Activated CD4-positive, alpha-beta memory T cell treated with anti-CD3 and anti-CD28 coated beads, Interleukin-2, amount 10 ng/mL, durations not matched to agents 7 days and 5 days (primary cell): Measurements from ENCODE around the gene LRP1B. TPM values are rescaled to one million over a fixed set of nuclear protein-coding genes. Genes with fewer than 3 reads are reported as not detected.
"Not testable (repeated sequence)": the region's sequence is repeated elsewhere in the genome, so short reads cannot be mapped to it uniquely, and the experiment has no call there.

Experiments used
- CTCF ChIA-PET: fragments of 350-600 bp; sonication (Branson Sonifier 250); formaldehyde crosslinking; loops from one replicate; lab custom pipeline; 2021; ENCODE audit warnings: antibody characterized with exemption, inconsistent platforms; lab: Charles Lee
- POLR2A ChIA-PET: fragments of 350-600 bp; sonication (Branson Sonifier 250); formaldehyde crosslinking; loops from one replicate; lab custom pipeline; 2021; ENCODE audit warnings: antibody characterized with exemption; lab: Charles Lee
- DNase-seq: peaks from one replicate; pipeline ENCODE4 v3.0.0-alpha.2; 2020
- H3K27ac Mint-ChIP-seq: one replicate; pipeline ENCODE4 v1.8.0; 2021; ENCODE audit warnings: mild to moderate bottlenecking, mixed read lengths
- H3K27me3 Mint-ChIP-seq: one replicate; pipeline ENCODE4 v1.8.0; 2021; ENCODE audit warnings: mixed read lengths
- H3K36me3 Mint-ChIP-seq: one replicate; pipeline ENCODE4 v1.8.0; 2021; ENCODE audit warnings: low read depth, mixed read lengths
- H3K4me1 Mint-ChIP-seq: one replicate; pipeline ENCODE4 v1.8.0; 2021; ENCODE audit warnings: mixed read lengths
- H3K4me3 Mint-ChIP-seq: one replicate; pipeline ENCODE4 v1.8.0; 2021; ENCODE audit warnings: mild to moderate bottlenecking, mixed read lengths
- H3K9me3 Mint-ChIP-seq: one replicate; pipeline ENCODE4 v1.8.0; 2021; ENCODE audit warnings: mixed read lengths
- total RNA-seq, 2 experiments: library from RNA; stranded (reverse); gene quantifications; one replicate each; pipeline ENCODE4 v1.2.3, GENCODE V29; 2021

Gene LRP1B
- total RNA-seq, 2 experiments from 2014 or later: not detected

DNA sequence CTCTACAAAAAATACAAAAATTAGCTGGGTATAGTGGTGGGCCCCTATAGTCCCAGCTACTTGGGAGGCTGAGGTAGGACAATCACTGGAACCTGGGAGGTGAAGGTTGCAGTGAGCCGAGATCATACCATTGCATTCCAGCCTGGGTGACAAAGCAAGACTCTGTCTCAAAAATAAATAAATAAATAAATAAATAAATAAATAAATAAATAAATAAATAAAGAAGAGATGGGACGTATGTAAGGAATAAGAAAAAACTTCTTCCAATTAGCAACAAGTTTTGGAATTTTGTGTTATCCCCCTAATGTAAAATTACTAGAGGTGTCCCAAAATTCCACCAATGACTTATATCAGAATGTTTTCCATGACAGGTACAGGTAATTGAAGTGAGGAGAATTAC, 961.7 kb downstream of the LRP1B start:
- H3K4me1 Mint-ChIP-seq, H3K36me3 Mint-ChIP-seq, POLR2A ChIA-PET, DNase-seq, H3K4me3 Mint-ChIP-seq, H3K27ac Mint-ChIP-seq, CTCF ChIA-PET, H3K27me3 Mint-ChIP-seq: not testable (repeated sequence)
- peaks cover 14% of the 10 kb centered on the region for H3K9me3 Mint-ChIP-seq

DNA sequence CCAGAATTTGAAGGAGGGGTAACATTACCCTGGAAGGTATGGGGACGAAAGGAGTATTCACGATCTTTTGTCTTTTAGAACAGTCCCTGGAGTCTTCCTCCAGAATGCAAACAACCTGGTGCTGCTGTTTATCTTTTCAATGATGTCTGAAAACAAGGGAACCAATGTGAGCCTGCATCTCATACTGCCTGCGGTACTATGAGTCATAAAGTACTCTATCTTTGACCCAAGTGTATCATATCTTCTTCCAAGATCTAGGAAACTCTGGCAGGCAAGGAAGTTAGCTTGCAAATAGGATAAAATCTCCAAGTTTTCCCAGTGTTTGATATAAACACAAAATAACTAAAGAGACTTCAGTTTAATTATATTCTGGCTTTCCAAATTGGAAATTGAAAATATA, 968.5 kb downstream of the LRP1B start:
- DNase-seq: no peak
- Mint-ChIP-seq H3K4me3 (no peak overlapping the region), H3K27me3 (no peaks in the 10 kb centered on the region), H3K36me3 (no peaks in the 10 kb centered on the region), H3K9me3 (peaks cover 4% of the 10 kb centered on the region), H3K27ac (no peak overlapping the region), H3K4me1 (no peaks in the 10 kb centered on the region)
- POLR2A ChIA-PET: no interaction called here
- CTCF ChIA-PET: no interaction called here

DNA sequence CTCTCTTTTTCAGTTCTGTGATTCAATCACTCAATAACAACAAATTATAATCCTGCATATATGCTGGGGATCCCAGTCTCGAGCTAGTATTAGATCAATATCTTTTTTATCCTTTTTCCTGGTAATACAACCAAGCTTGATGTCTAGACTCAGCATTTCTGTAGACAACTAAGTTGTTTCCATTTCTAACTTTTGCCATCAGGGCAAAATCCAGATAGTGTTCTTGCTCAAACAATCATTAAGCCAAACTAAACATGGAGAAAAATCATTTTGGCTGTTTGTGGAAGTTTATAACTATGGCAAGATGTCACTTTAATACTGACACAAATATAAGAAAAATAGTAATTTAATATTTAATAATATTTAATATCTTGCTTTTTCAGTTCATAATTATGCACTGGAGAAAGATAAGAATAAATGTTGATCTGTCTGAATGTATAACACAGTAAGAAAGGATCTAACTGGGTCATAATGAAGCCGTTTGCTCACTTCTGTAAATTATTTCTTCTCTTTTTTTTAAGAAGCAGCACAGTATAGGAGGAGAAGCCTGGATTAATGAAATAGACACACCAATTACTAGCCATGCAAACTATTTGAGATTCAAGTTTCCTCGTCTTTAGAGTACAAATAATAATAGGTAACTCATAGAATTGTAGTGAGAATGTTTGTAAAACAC, 979.1 kb downstream of the LRP1B start:
- Mint-ChIP-seq H3K27ac (no peak overlapping the region), H3K4me3 (no peak overlapping the region), H3K36me3 (no peaks in the 10 kb centered on the region), H3K4me1 (no peaks in the 10 kb centered on the region), H3K27me3 (no peaks in the 10 kb centered on the region), H3K9me3 (peaks cover 10% of the 10 kb centered on the region)
- CTCF ChIA-PET: no interaction called here
- POLR2A ChIA-PET: no interaction called here
- no peak for DNase-seq

DNA sequence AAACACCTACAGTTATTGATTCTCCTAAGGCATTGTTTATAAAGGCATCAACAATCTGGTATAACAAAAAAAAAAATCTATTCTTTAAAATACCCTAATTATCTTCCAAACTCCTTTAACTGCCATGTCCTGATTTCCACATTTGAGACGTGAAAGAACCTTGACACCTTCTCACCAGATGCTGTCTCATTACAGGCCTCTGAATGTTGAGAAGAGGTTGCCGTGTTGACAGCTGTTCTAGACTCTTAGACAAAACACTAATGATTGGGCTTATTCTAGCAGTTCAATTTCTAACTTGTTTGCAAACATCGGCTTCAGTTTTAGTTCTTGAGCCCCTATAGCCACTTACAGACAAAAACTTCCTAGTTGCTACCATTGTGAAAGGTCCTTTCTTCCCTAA, 988.8 kb downstream of the LRP1B start:
- no peaks in the 10 kb centered on the region for H3K9me3 Mint-ChIP-seq
- no peak overlapping the region for H3K4me3 Mint-ChIP-seq
- POLR2A ChIA-PET: no interaction called here
- H3K36me3 Mint-ChIP-seq: no peaks in the 10 kb centered on the region
- H3K27ac Mint-ChIP-seq: no peak overlapping the region
- H3K4me1 Mint-ChIP-seq: no peaks in the 10 kb centered on the region
- CTCF ChIA-PET: no interaction called here
- no peaks in the 10 kb centered on the region for H3K27me3 Mint-ChIP-seq
- DNase-seq: no peak

DNA sequence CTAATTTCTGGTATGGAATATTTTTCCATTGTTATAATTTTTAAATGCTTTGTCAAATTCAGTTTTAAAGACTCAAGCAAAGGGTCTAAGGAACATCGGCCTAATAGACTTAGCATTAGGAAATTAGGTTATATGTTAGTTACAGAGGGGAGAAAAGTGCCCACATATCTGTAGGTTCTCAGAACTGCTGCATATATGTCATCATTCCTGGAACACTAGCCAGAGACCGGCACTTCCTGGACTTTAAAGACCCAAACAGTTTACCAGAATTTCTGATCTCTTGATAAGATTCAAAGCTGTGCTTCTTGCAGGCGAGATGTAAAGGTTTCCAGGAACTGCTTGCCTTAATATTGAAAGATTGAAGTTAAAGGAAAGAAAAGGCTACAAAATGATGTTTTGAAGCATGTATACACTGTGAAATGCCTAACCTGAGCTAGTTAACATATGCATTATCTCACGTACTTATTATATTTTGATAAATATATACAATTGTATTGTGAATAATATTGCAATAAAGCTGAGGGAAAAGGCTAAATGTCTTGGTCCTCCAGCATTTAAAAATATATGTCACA, 993.6 kb downstream of the LRP1B start:
- Mint-ChIP-seq H3K9me3 (peaks cover 6% of the 10 kb centered on the region), H3K27me3 (no peaks in the 10 kb centered on the region), H3K4me1 (no peaks in the 10 kb centered on the region), H3K36me3 (no peaks in the 10 kb centered on the region), H3K27ac (no peak overlapping the region), H3K4me3 (no peak overlapping the region)
- CTCF ChIA-PET: no interaction called here
- DNase-seq: no peak
- POLR2A ChIA-PET: no interaction called here

DNA sequence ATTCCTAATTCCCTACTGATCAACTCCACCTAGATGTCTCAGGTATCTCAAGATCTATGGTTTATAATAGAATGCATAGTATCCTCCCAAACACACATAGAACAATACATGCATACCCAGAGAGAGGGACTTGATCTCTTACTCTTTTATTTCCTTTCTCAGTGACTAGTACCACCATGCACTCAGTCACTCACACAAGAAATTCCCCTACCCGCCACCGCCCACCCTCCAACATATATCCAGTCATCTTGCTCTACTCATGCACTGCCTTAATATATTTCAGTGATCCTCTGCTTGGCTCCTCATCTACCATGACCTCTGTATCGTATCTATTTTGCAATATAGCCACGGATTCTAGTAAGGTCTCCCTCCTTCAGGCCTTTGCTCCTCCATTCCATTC, 996.9 kb downstream of the LRP1B start:
- H3K27ac Mint-ChIP-seq: no peak overlapping the region
- H3K4me3 Mint-ChIP-seq: no peak overlapping the region
- ChIA-PET POLR2A (no interaction called here), CTCF (no interaction called here)
- no peaks in the 10 kb centered on the region for H3K4me1 Mint-ChIP-seq
- H3K27me3 Mint-ChIP-seq: no peaks in the 10 kb centered on the region
- no peaks in the 10 kb centered on the region for H3K36me3 Mint-ChIP-seq
- DNase-seq: no peak
- H3K9me3 Mint-ChIP-seq: peaks cover 6% of the 10 kb centered on the region

DNA sequence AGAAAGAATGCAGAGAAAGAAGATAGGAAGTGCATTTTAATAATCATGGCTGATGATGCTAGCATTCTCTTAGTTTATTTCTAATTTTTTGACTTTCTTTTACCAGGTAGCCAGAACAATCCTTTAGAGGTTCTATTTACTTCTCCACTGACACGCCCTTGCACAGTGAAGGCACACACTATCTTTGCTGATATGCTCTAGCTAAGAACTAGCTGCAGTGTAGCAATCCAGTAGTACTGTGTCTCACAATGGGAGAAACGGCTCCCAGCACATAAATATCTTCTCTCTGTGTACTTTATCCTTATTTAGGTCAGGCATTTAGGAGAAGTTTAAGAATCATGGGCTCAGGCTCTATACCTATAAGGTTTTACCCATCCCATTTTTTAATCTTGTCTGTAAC, 1005.4 kb downstream of the LRP1B start:
- Mint-ChIP-seq H3K27ac (no peak overlapping the region), H3K36me3 (no peaks in the 10 kb centered on the region), H3K9me3 (peaks cover 12% of the 10 kb centered on the region), H3K4me3 (no peak overlapping the region), H3K4me1 (no peaks in the 10 kb centered on the region), H3K27me3 (no peaks in the 10 kb centered on the region)
- ChIA-PET POLR2A (no interaction called here), CTCF (no interaction called here)
- no peak for DNase-seq

DNA sequence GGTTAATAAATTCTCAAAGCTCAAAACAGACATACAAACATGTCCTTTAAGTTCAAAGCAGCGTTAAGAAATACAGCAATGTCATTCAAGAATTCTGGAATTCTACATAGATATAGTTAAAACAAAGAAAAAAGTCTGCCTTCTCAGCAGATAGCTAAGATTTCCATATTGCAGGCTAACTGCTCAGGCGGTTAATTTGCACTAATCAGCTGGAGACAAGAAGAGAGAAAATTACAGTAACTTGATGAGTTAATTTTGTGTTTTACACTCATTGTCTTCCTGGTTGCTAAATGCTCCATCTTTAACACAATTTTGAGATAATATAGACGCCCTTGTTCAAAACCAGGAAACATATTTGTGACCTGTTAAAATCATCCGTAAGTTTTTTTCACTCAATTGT, 1012.0 kb downstream of the LRP1B start:
- no peak overlapping the region for H3K4me3 Mint-ChIP-seq
- peaks cover 2% of the 10 kb centered on the region for H3K9me3 Mint-ChIP-seq
- no peaks in the 10 kb centered on the region for H3K27me3 Mint-ChIP-seq
- no peaks in the 10 kb centered on the region for H3K36me3 Mint-ChIP-seq
- no peak for DNase-seq
- H3K4me1 Mint-ChIP-seq: no peaks in the 10 kb centered on the region
- ChIA-PET CTCF (no interaction called here), POLR2A (no interaction called here)
- no peak overlapping the region for H3K27ac Mint-ChIP-seq

DNA sequence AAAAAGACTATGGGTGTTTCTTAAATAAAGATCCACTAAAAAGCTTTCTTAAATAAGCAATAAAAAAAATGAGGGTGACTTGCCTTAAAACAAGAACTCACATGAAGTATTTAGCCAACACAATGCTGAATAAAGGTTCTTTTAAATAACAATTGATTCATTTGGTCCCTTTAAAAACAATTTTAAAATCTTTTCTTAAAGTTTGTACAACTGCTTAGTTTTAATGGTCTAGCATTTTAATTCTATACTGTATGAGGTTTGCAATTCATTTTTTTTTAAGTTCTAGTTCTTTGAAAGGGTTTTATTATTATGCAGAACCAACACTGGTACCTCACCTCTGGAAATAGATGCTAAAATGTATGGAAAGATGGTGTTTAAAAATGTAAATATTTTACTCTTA, 1017.5 kb downstream of the LRP1B start:
- Mint-ChIP-seq H3K27ac (no peak overlapping the region), H3K4me3 (no peak overlapping the region), H3K4me1 (no peaks in the 10 kb centered on the region), H3K27me3 (no peaks in the 10 kb centered on the region), H3K36me3 (no peaks in the 10 kb centered on the region), H3K9me3 (peaks cover 2% of the 10 kb centered on the region)
- CTCF ChIA-PET: interaction anchor here (1.2 kb wide), 1 partner anchor 10 kb away, joined by 3 read pairs; no protein-coding TSS in a partner anchor
- POLR2A ChIA-PET: no interaction called here
- DNase-seq: no peak

DNA sequence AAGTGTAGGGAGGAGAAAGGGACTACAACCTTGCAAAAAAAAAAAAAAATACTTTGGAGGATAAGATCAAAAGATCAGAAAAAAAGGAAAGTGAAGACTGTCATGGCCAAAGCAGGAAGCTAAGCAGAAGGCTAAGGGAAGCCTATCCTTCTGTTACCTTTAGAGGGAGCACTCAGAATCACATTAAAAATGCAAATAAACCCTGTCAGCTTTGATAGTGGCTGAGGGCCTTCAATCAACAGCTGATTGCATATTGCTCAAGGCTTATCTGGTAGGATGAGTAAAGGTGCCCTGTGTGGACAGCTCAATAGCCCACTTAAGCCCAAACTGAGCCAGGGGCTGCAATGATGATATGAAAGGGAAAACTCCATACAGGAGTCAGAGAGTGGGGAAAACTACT, 1021.2 kb downstream of the LRP1B start:
- Mint-ChIP-seq H3K27ac (no peak overlapping the region), H3K4me1 (no peaks in the 10 kb centered on the region), H3K27me3 (no peaks in the 10 kb centered on the region), H3K4me3 (no peak overlapping the region), H3K36me3 (no peaks in the 10 kb centered on the region), H3K9me3 (peaks cover 3% of the 10 kb centered on the region)
- CTCF ChIA-PET: no interaction called here
- POLR2A ChIA-PET: no interaction called here
- DNase-seq: no peak

DNA sequence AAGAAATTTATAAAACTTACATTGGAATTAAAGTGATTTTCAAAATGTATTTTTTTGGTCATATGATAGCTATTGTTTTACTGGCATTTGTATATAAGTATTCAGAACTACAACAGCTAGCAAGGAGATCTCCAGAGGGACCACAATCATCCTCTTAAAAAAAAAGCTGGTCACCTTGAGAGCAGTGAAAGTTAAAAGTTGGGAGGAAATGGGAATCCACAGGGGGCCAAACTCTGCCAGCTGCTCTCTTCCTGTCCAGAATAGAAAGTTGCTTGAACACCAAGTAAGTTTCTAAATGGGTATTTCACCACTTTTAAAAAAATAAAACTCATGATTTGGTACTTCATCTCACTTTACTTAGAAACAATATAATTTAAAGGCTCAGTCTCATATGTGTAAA, 1025.1 kb downstream of the LRP1B start:
- no peaks in the 10 kb centered on the region for H3K36me3 Mint-ChIP-seq
- no peaks in the 10 kb centered on the region for H3K4me1 Mint-ChIP-seq
- ChIA-PET POLR2A (no interaction called here), CTCF (no interaction called here)
- no peak overlapping the region for H3K4me3 Mint-ChIP-seq
- peaks cover 4% of the 10 kb centered on the region for H3K9me3 Mint-ChIP-seq
- no peak overlapping the region for H3K27ac Mint-ChIP-seq
- no peaks in the 10 kb centered on the region for H3K27me3 Mint-ChIP-seq
- DNase-seq: no peak

DNA sequence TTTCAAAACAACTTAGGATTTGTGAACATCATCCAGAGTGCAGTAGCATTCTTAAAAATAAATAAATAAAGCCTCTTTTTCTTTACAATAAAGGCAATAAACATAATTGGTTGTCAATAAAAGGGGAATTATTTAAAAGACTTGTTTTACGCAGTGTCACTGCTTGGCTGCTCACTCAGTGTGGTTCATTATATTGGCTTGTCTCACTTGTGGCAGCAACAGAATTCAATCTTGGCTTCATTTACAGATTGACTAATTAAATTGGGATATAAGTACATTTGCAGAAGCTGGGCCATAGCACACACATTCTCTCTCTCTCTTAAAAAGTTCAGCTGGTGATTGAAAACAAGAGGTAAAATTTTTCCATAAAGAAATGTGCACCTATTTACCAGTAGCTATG, 1027.6 kb downstream of the LRP1B start:
- CTCF ChIA-PET: interaction anchor here (0.7 kb wide), 1 partner anchor 10 kb away, joined by 3 read pairs; no protein-coding TSS in a partner anchor
- DNase-seq: no peak
- H3K36me3 Mint-ChIP-seq: no peaks in the 10 kb centered on the region
- no peak overlapping the region for H3K27ac Mint-ChIP-seq
- H3K4me3 Mint-ChIP-seq: no peak overlapping the region
- POLR2A ChIA-PET: no interaction called here
- H3K27me3 Mint-ChIP-seq: no peaks in the 10 kb centered on the region
- no peaks in the 10 kb centered on the region for H3K4me1 Mint-ChIP-seq
- peaks cover 6% of the 10 kb centered on the region for H3K9me3 Mint-ChIP-seq

DNA sequence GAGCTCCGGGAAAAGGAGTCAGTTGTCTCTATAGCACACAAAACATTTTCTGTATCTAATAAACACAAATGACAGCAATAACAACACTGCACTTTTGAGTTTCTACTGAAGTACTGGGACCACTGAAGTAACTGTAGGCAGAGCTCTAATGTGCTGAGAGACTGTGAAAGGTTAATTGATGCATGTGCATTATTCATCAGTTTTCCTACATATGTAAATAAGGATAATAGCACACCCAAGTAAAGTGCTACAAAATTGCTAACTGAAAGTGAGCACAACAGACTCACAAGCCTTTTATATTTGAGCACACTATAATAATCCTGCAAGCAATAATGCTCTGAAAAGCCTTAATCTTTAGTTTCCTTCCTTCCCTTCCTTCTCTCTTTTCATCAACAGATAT, 1051.6 kb downstream of the LRP1B start:
- H3K4me1 Mint-ChIP-seq: no peaks in the 10 kb centered on the region
- CTCF ChIA-PET: no interaction called here
- peaks cover 9% of the 10 kb centered on the region for H3K9me3 Mint-ChIP-seq
- POLR2A ChIA-PET: no interaction called here
- DNase-seq: no peak
- H3K4me3 Mint-ChIP-seq: no peak overlapping the region
- H3K27me3 Mint-ChIP-seq: no peaks in the 10 kb centered on the region
- no peaks in the 10 kb centered on the region for H3K36me3 Mint-ChIP-seq
- no peak overlapping the region for H3K27ac Mint-ChIP-seq

DNA sequence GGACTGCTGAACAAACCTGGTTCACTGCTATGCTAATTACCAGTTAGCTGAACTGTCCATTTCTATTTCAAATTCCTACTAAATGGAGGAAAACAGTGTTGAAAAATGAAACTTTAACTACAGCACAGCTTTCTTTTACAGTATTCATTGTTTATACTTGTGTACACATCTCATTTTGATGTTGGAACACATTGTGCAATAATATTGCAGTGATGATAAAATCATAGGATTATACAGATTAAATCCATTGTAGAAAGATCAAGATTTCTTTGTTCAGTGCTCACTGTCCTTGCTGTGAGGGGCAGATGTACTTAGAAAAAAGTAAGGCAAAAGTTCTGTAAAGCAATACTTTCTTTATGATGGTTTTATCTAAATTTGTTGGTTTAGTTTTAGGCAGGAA, 1055.1 kb downstream of the LRP1B start:
- Mint-ChIP-seq H3K27ac (no peak overlapping the region), H3K4me3 (no peak overlapping the region), H3K4me1 (no peaks in the 10 kb centered on the region), H3K9me3 (peaks cover 3% of the 10 kb centered on the region), H3K36me3 (no peaks in the 10 kb centered on the region), H3K27me3 (no peaks in the 10 kb centered on the region)
- CTCF ChIA-PET: no interaction called here
- POLR2A ChIA-PET: no interaction called here
- no peak for DNase-seq
